AG04449 (cell line): ENCODE data around the gene ARID1A.
"Not testable (repeated sequence)": the region's sequence is repeated elsewhere in the genome, so short reads cannot be mapped to it uniquely, and the experiment has no call there.

ENCODE experiments used
- CTCF ChIA-PET: fragments of 350-600 bp; formaldehyde crosslinking; extraction: SDS; loops from one replicate; lab custom pipeline; 2021; ENCODE audit warnings: antibody characterized with exemption; lab: Yijun Ruan, JAX
- POLR2A ChIA-PET: fragments of 400-600, 350-600 bp; formaldehyde crosslinking; extraction: SDS; loops from one replicate; lab custom pipeline; 2020; ENCODE audit warnings: antibody characterized with exemption, inconsistent platforms; lab: Yijun Ruan, JAX
- DNase-seq: peaks from one replicate; pipeline ENCODE4 v3.0.0-alpha.2; 2010; ENCODE audit warnings: low read depth, low spot score
- H3K4me3 ChIP-seq: 2 replicates; pipeline ENCODE4 v1.5.1; 2011; ENCODE audit warnings: low read depth, mild to moderate bottlenecking, control low read depth, low read length
- TF ChIP-seq, protein P1 (sequence below): IDR thresholded peaks from one replicate; pipeline ENCODE4 v1.5.1; 2011; ENCODE audit warnings: mild to moderate bottlenecking, moderate library complexity, low read length, control low read depth, inconsistent platforms; ENCODE audit not compliant: insufficient read depth; ENCODE audit errors: missing control alignments

The ARID1A gene

DNA sequence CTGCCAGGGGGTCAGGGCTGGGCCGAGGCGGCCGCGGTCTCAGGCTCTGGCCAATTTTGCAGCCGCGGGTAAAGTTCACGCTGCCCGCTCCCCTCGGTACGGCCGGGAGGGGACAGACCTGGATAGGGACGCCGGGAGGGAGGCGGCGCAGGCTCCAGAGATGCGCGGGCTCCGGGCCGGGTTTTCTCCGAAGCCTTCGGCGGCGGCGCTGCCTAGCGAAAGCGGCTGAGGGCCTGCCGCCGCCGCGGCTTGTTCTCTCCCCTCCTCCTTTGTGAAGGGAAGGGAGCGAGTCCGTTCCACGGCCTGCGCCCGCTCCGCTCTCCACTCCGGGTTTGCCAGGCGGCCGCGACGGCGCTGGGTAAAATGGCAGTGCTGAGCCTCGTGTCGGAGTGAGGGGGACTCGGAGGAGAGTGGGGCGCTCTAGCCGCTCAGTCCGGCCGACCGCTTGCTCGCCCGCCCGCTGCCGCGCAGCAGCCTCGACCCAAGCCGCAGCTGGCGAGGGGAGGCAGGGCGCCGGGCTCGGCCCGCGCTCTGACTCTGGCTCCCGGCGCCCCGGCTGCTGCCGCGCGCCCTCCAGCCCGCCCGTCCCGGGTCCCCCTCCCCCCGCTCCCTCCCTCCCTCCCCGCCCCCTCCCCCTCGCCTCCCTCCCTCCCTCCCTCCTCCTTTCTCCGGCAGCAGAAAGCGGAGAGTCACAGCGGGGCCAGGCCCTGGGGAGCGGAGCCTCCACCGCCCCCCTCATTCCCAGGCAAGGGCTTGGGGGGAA, at the start of gene ARID1A:
Gene ARID1A, plus strand, starts transcription at position 660 of the 763 bp plus-strand sequence. CDS start 389 bp downstream, outside the sequence.
- TF ChIP-seq, protein P1, sequence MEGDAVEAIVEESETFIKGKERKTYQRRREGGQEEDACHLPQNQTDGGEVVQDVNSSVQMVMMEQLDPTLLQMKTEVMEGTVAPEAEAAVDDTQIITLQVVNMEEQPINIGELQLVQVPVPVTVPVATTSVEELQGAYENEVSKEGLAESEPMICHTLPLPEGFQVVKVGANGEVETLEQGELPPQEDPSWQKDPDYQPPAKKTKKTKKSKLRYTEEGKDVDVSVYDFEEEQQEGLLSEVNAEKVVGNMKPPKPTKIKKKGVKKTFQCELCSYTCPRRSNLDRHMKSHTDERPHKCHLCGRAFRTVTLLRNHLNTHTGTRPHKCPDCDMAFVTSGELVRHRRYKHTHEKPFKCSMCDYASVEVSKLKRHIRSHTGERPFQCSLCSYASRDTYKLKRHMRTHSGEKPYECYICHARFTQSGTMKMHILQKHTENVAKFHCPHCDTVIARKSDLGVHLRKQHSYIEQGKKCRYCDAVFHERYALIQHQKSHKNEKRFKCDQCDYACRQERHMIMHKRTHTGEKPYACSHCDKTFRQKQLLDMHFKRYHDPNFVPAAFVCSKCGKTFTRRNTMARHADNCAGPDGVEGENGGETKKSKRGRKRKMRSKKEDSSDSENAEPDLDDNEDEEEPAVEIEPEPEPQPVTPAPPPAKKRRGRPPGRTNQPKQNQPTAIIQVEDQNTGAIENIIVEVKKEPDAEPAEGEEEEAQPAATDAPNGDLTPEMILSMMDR = no peak
- DNase-seq = peak; percentile 85
- ChIA-PET POLR2A (interaction anchor here (4.1 kb wide), 1 partner anchor 93 kb away, joined by 34 read pairs; the partner anchor contains the start of gene PIGV), CTCF (interaction anchor here (1.3 to 7.5 kb wide), 4 partner anchors 28 to 95 kb away, joined by 3 to 62 read pairs (median 26); partner anchors contain the start of gene PIGV)
- H3K4me3 ChIP-seq = peak within 1 kb of the TSS; percentile 69

DNA sequence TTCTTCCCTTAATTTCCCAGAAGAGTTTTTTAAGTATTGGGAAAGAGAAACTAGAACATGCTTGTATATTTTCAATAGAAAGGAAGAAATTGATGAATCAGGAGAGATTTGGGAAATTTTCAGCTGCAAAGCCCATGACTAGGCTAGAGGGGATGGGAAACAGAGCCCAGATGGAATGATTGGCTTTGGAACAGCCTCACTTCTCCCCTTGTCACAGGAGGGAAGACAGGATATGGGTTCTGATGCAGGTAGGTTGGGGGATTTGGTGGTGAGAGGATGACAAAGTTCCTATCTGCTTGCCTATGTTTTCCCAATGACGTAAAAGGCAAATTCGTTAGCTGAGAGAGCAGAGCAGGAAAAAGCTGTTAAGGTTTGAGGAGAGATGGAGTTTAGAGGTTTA, 31.0 kb upstream of the ARID1A start:
- TF ChIP-seq, protein P1 = no peak
- no peak overlapping the region for H3K4me3 ChIP-seq
- CTCF ChIA-PET = interaction anchor here (1.0 kb wide), 1 partner anchor 66 kb away, joined by 3 read pairs; no protein-coding TSS in a partner anchor
- POLR2A ChIA-PET = interaction anchor here (1.1 kb wide), 1 partner anchor 27 kb away, joined by 3 read pairs; no protein-coding TSS in a partner anchor
- no peak for DNase-seq

DNA sequence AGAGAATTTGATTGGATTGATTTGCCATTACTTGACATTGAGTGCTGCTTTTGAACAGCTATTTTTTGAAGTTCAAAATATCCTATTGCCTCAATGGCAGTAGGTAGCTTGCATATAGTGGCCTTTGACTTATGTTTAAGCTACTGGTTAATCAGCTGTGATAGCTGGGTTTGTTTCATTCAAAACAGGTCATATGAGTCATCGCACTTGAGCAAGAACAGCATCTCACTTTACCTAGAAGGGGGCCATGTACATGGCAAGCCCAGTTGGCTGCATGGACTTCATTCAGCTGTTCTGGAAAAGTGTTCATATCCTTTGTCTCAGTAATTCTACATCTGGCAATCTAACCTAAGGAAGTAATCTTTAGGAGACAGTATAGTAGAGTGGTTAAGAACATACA, 29.0 kb upstream of the ARID1A start:
- no peak overlapping the region for H3K4me3 ChIP-seq
- TF ChIP-seq, protein P1 = no peak
- POLR2A ChIA-PET = no interaction called here
- CTCF ChIA-PET = interaction anchor here (1.0 to 2.4 kb wide), 5 partner anchors 8 to 122 kb away, joined by 3 to 11 read pairs (median 3); no protein-coding TSS in a partner anchor
- DNase-seq = no peak

DNA sequence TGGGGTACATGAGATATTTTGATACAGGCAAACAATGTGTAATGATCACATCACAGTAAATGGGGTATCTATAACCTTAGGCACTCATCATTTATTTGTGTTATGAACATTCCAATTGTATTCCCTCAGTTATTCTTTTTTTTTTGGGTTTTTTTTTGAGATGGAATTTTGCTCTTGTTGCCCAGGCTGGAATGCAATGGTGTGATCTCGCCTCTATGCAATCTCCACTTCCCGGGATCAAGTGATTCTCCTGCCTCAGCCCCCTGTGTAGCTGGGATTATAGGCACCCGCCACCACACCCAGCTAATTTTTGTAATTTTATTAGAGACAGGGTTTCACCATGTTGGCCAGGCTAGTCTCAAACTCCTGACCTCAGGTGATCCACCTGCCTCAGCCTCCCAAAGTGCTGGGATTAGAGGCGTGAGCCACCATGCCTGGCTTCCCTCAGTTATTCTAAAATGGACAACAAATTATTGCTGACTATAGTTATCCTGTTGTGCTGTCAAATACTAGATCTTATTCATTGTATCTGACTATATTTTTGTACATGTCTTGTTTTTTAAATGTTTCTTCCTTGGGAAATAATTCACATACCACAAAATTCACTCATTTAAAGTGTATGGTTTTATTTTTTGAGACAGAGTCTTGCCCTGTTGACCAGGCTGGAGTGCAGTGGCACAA, 27.6 kb upstream of the ARID1A start:
- not testable (repeated sequence) for H3K4me3 ChIP-seq, DNase-seq
- ChIA-PET CTCF (interaction anchor here (1.2 to 1.3 kb wide), 2 partner anchors 23 to 121 kb away, joined by 3 read pairs; no protein-coding TSS in a partner anchor), POLR2A (interaction anchor here (0.6 kb wide), 1 partner anchor 131 kb away, joined by 3 read pairs; no protein-coding TSS in a partner anchor)

DNA sequence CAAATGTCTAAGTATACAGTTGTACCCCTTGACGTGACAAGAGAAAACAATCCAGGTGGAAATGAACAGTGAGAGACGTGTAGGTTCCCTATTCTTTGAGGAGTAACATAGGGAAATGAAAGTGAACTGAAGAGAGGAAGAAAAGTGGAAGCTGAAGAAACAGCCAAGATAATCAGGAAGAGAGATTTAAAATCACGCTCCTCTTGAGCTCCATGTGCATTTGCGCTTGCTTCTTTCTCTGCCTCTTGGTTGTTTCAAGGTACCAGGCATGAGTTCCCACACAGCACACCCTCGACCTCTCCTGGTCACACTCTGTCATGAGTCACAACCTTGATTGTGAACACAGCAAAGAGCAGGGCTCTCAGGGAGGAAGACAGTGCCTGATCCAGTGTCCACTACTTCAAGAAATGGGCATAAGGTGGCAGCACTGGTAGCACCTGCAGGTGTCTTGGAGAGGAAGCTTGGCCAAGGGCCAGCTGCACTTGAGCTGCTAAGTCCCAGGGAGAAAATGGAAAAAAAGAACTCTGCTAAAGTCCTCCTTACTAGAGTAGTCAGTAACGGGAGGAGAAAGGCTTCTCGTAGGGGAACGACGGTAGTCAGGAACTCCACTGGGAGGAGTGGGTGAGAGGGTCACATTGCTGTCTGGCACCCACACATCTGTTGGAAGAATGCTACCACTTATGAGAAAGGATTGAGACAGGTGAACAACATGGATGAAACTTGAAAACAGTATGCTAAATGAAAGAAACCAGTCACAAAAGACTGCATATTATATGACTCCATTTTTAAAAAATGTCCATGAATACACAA, 18.3 kb upstream of the ARID1A start:
- H3K4me3 ChIP-seq = no peak overlapping the region
- DNase-seq = no peak
- TF ChIP-seq, protein P1 = peak; percentile 43
- ChIA-PET CTCF (interaction anchor here (0.6 to 3.8 kb wide), 12 partner anchors 11 to 181 kb away, joined by 3 to 34 read pairs (median 3); partner anchors contain the start of gene PIGV), POLR2A (no interaction called here)
